Mammary epithelial cell (primary cell): ENCODE data around the gene ULK4.

Source experiments
- EZH2 ChIP-seq: IDR thresholded peaks from 2 replicates; pipeline ENCODE4 v1.6.1; 2012; ENCODE audit warnings: low read length, inconsistent platforms, borderline replicate concordance
- TF ChIP-seq, protein P1 (sequence below), 2 donors: IDR thresholded peaks in 1 of 2; conservative IDR thresholded peaks in 1 of 2; 2 replicates each; pipeline ENCODE4 v1.5.1; 2011 to 2012; ENCODE audit warnings: inconsistent platforms in 2 of 2, low read length in 2 of 2, mild to moderate bottlenecking in 2 of 2, control low read depth in 1 of 2, low read depth in 1 of 2; ENCODE audit not compliant: insufficient read depth in 1 of 2; ENCODE audit errors: extremely low read depth in 1 of 2

DNA sequence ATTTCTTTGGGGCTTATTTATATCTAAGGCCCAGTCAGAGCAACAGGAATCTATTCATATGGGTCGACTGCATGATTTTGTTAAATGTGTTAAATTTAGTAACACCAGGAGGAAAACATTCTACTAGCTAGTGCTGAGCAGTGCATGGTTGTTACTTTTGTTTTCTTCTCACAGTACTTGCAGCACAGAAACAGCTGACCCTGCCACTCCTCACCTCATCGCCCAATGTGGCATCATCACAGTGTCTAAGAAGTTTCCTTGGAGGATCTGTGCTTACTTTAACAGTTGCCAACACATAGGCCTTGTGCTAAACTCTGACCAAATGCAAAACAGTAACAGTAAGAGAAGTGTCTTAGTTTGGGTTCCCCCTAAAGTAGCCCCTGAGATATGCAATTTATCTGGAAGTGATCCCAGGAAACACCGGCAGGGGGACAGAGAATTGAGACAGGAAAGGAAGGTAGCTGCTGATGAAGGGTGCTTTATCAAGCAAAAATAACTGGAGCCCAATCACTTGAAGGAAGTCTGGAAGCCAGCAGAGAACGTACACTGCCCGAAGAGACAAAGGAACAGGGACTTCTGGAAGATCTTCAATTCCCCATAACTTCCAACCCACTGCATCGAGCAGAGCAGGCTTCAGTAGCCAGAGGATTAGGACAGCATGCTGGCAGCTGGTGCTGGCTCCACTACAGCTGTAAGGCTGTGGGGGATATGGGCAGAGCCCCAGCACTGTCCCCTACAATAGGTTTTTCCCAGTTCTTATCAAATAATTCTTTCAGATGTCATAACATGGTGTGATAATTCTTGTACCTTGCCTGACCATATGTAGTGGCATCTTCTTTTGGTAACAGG, 36.0 kb upstream of the ULK4 start:
- TF ChIP-seq, protein P1, sequence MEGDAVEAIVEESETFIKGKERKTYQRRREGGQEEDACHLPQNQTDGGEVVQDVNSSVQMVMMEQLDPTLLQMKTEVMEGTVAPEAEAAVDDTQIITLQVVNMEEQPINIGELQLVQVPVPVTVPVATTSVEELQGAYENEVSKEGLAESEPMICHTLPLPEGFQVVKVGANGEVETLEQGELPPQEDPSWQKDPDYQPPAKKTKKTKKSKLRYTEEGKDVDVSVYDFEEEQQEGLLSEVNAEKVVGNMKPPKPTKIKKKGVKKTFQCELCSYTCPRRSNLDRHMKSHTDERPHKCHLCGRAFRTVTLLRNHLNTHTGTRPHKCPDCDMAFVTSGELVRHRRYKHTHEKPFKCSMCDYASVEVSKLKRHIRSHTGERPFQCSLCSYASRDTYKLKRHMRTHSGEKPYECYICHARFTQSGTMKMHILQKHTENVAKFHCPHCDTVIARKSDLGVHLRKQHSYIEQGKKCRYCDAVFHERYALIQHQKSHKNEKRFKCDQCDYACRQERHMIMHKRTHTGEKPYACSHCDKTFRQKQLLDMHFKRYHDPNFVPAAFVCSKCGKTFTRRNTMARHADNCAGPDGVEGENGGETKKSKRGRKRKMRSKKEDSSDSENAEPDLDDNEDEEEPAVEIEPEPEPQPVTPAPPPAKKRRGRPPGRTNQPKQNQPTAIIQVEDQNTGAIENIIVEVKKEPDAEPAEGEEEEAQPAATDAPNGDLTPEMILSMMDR (conservative IDR thresholded peaks at IDR 0.05 in 1 of 2, IDR thresholded peaks at IDR 0.05 in 1 of 2; ENCODE audit: extremely low read depth in 1 of 2, insufficient read depth in 1 of 2, low read depth in 1 of 2, low read length in 2 of 2), result peak; percentile 43 to 44
- no peak for TF ChIP-seq EZH2
